Tibial nerve (tissue), 4 donors: Measurements from ENCODE around the gene RPS27L.

ENCODE experiments used
- CTCF ChIP-seq, 5 experiments: fragments of 200-600 bp in 3 of 5; fragments of 450-650 bp in 2 of 5; sonication (generic) in 3 of 5; IDR thresholded peaks; one replicate each; pipeline ENCODE4 v1.5.1; 2016 to 2019; ENCODE audit warnings: antibody characterized with exemption in 5 of 5, mild to moderate bottlenecking in 3 of 5, moderate library complexity in 2 of 5
- EP300 ChIP-seq, 2 donors: sonication (generic); formaldehyde crosslinking; IDR thresholded peaks; one replicate each; pipeline ENCODE4 v1.6.1; 2017; ENCODE audit warnings: antibody characterized with exemption in 2 of 2, mild to moderate bottlenecking in 1 of 2
- POLR2A ChIP-seq, 2 donors: fragments of 450-650 bp; IDR thresholded peaks; one replicate each; pipeline ENCODE4 v1.6.1; 2017; ENCODE audit warnings: antibody characterized with exemption in 2 of 2, mild to moderate bottlenecking in 2 of 2, moderate library complexity in 2 of 2

DNA sequence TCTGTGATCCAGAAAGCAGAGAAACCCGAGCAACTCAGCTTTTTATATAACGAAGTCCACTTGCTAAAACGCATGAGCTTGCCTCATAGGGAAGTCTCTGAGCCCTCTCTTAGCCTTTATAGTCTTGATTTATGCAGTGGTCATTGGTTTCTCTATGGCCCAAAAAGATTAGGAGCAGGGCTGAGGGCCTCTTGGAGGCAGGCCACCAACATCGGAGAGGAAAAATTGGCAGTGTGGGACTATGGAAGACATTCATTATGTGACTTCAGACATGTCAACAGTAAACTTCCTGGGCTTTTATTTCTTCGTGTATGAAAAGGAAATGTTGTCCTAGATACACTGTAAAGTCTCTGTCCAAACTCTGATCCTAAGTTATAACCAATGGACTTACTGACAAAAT, 45.6 kb upstream of the RPS27L start:
- no peak for TF ChIP-seq CTCF (IDR thresholded peaks at IDR 0.05)
- no peak for TF ChIP-seq POLR2A (IDR thresholded peaks at IDR 0.05)
- no peak for TF ChIP-seq EP300 (IDR thresholded peaks at IDR 0.05)
